Caco-2 (cell line): ENCODE measurements around the gene NUMB. TPM values are rescaled to one million over a fixed set of nuclear protein-coding genes. Genes with fewer than 3 reads are reported as not detected.
A peak's percentile ranks its signal among the peaks of the same experiment; 100 is the strongest.

Source experiments
- BruUV-seq: library from RNA; stranded (reverse); fragments of 400-500 nt; replicated peaks from 2 replicates; lab custom pipeline; 2021; lab: Mats Ljungman, UMichigan
- CTCF ChIA-PET: fragments of 300-600 bp; sonication (Branson Sonifier 250); formaldehyde crosslinking; loops from one replicate; lab custom pipeline; 2022; ENCODE audit warnings: antibody characterized with exemption; lab: Charles Lee
- POLR2A ChIA-PET: fragments of 300-600 bp; sonication (Branson Sonifier 250); formaldehyde crosslinking; loops from one replicate; lab custom pipeline; 2022; ENCODE audit warnings: antibody characterized with exemption; lab: Charles Lee
- DNase-seq, 2 experiments: peaks; one replicate each; pipeline versions ENCODE4 v3.0.0 to v3.0.0-alpha.2; 2020 to 2022
- H3K27me3 ChIP-seq: replicated peaks from 2 replicates; pipeline ENCODE4 v1.6.0; 2011; ENCODE audit warnings: low read length; ENCODE audit not compliant: control insufficient read depth, insufficient read depth
- H3K36me3 ChIP-seq: 2 replicates; pipeline ENCODE4 v1.5.1; 2011; ENCODE audit warnings: low read length; ENCODE audit not compliant: control insufficient read depth, insufficient read depth
- H3K4me1 ChIP-seq: fragments of 250-450 bp; sonication (Bioruptor Pico); 2 replicates; pipeline ENCODE4 v1.5.1; 2020; ENCODE audit warnings: mild to moderate bottlenecking
- H3K4me3 ChIP-seq: 2 replicates; pipeline ENCODE4 v1.5.1; 2011; ENCODE audit warnings: low read depth, mild to moderate bottlenecking, control low read depth, low read length
- H3K9me3 ChIP-seq: fragments of 250-450 bp; sonication (Bioruptor Pico); 2 replicates; pipeline ENCODE4 v1.5.1; 2020; ENCODE audit warnings: mild to moderate bottlenecking, moderate library complexity
- H3K27ac Mint-ChIP-seq: one replicate; pipeline ENCODE4 v1.8.0; 2022; ENCODE audit warnings: mixed read lengths; ENCODE audit not compliant: unreplicated experiment
- H3K27me3 Mint-ChIP-seq: one replicate; pipeline ENCODE4 v1.8.0; 2022; ENCODE audit warnings: mixed read lengths; ENCODE audit not compliant: insufficient read depth, unreplicated experiment
- H3K36me3 Mint-ChIP-seq: one replicate; pipeline ENCODE4 v1.8.0; 2022; ENCODE audit warnings: mild to moderate bottlenecking, mixed read lengths; ENCODE audit not compliant: insufficient read depth, unreplicated experiment
- H3K4me1 Mint-ChIP-seq: one replicate; pipeline ENCODE4 v1.8.0; 2022; ENCODE audit warnings: low read depth, mixed read lengths; ENCODE audit not compliant: unreplicated experiment
- H3K4me3 Mint-ChIP-seq: one replicate; pipeline ENCODE4 v1.8.0; 2022; ENCODE audit warnings: mild to moderate bottlenecking, moderate library complexity, mixed read lengths; ENCODE audit not compliant: unreplicated experiment
- H3K9me3 Mint-ChIP-seq: one replicate; pipeline ENCODE4 v1.8.0; 2022; ENCODE audit warnings: mixed read lengths; ENCODE audit not compliant: unreplicated experiment
- CTCF ChIP-seq, 2 experiments: fragments of 200-600 bp in 1 of 2; IDR thresholded peaks; 1 replicate in 1 of 2; 2 replicates in 1 of 2; pipeline versions ENCODE4 v1.5.1 to v1.8.0; 2011 to 2022; ENCODE audit warnings: antibody characterized with exemption in 1 of 2, control low read depth in 1 of 2, inconsistent platforms in 1 of 2, low read depth in 1 of 2, low read length in 1 of 2, mild to moderate bottlenecking in 1 of 2, moderate library complexity in 1 of 2; ENCODE audit not compliant: insufficient read depth in 1 of 2, severe bottlenecking in 1 of 2, unreplicated experiment in 1 of 2
- intact Hi-C: fragments of 100-400 bp; cut with micrococcal nuclease; formaldehyde crosslinking; loops from one replicate; pipeline ENCODE4 v1.10.0; 2022; ENCODE audit not compliant: unreplicated experiment
- total RNA-seq: library from RNA; stranded (reverse); gene quantifications from 2 replicates; pipeline ENCODE4 v1.2.3, GENCODE V29; 2022

The NUMB gene
- total RNA-seq, 1 experiment from 2014 or later: 67.6 TPM

- Mint-ChIP-seq H3K27me3 (no peaks in the 10 kb centered on the region), H3K4me1 (no peaks in the 10 kb centered on the region), H3K9me3 (no peaks in the 10 kb centered on the region), H3K27ac (no peak overlapping the region), H3K36me3 (peaks cover 31% of the 10 kb centered on the region), H3K4me3 (no peak overlapping the region)
- TF ChIP-seq CTCF (IDR thresholded peaks at IDR 0.05; ENCODE audit: insufficient read depth in 1 of 2, low read depth in 1 of 2, low read length in 1 of 2, severe bottlenecking in 1 of 2, unreplicated experiment in 1 of 2): no peak
- H3K4me3 ChIP-seq: no peak overlapping the region
- ChIA-PET CTCF (no interaction called here), POLR2A (interaction anchor here (0.6 kb wide), 1 partner anchor 599 kb away, joined by 9 read pairs; no protein-coding TSS in a partner anchor)
- H3K9me3 ChIP-seq: no peaks in the 10 kb centered on the region
- BruUV-seq: no TSS peak
- no peak for DNase-seq
- no peaks in the 10 kb centered on the region for H3K27me3 ChIP-seq
- no peaks in the 10 kb centered on the region for H3K4me1 ChIP-seq
- H3K36me3 ChIP-seq: no peaks in the 10 kb centered on the region; the same call in 1 of the 2 replicates
- intact Hi-C loops: loop anchor here (5.0 kb wide), 1 partner anchor 343 kb away; no protein-coding TSS in a partner anchor
Measured at GRCh38 chr14:73289729-73290128, 168.6 kb downstream of the NUMB start.

GRCh38 chr14:73289308-73289707, 169.0 kb downstream of the NUMB start:
- Mint-ChIP-seq H3K27ac (no peak overlapping the region), H3K27me3 (no peaks in the 10 kb centered on the region), H3K9me3 (no peaks in the 10 kb centered on the region), H3K36me3 (peaks cover 34% of the 10 kb centered on the region), H3K4me1 (no peaks in the 10 kb centered on the region), H3K4me3 (no peak overlapping the region)
- no peaks in the 10 kb centered on the region; the same call in 1 of the 2 replicates for H3K36me3 ChIP-seq
- ChIA-PET POLR2A (no interaction called here), CTCF (no interaction called here)
- no peak for DNase-seq
- intact Hi-C loops: no loop called here
- H3K4me1 ChIP-seq: no peaks in the 10 kb centered on the region
- H3K9me3 ChIP-seq: no peaks in the 10 kb centered on the region
- no peak overlapping the region for H3K4me3 ChIP-seq
- H3K27me3 ChIP-seq: no peaks in the 10 kb centered on the region
- BruUV-seq: no TSS peak
- no peak for TF ChIP-seq CTCF (IDR thresholded peaks at IDR 0.05; ENCODE audit: insufficient read depth in 1 of 2, low read depth in 1 of 2, low read length in 1 of 2, severe bottlenecking in 1 of 2, unreplicated experiment in 1 of 2)

- intact Hi-C loops: no loop called here
- no peak for TF ChIP-seq CTCF (IDR thresholded peaks at IDR 0.05; ENCODE audit: insufficient read depth in 1 of 2, low read depth in 1 of 2, low read length in 1 of 2, severe bottlenecking in 1 of 2, unreplicated experiment in 1 of 2)
- H3K27me3 ChIP-seq: no peaks in the 10 kb centered on the region
- H3K27me3 Mint-ChIP-seq: no peaks in the 10 kb centered on the region
- H3K4me1 ChIP-seq: no peaks in the 10 kb centered on the region
- no peak overlapping the region for H3K27ac Mint-ChIP-seq
- peak overlapping the region; percentile 10 for H3K4me3 Mint-ChIP-seq
- H3K36me3 Mint-ChIP-seq: peaks cover 34% of the 10 kb centered on the region
- H3K36me3 ChIP-seq: peaks cover 2% of the 10 kb centered on the region
- BruUV-seq: no TSS peak
- ChIA-PET POLR2A (no interaction called here), CTCF (interaction anchor here (0.6 kb wide), 1 partner anchor 187 kb away, joined by 5 read pairs; no protein-coding TSS in a partner anchor)
- no peak for DNase-seq
- no peak overlapping the region for H3K4me3 ChIP-seq
- peaks cover 1% of the 10 kb centered on the region for H3K4me1 Mint-ChIP-seq
- H3K9me3 Mint-ChIP-seq: no peaks in the 10 kb centered on the region
- no peaks in the 10 kb centered on the region for H3K9me3 ChIP-seq
Measured at GRCh38 chr14:73287071-73287470, 171.3 kb downstream of the NUMB start.
